Left lung (tissue), 10 donors: Measurements from ENCODE around the gene MLST8. TPM values are rescaled to one million over a fixed set of nuclear protein-coding genes. Genes with fewer than 3 reads are reported as not detected.

Source experiments
- ATAC-seq: fragments of 200-7000 bp; cut with Tn5 transposase; one replicate; pipeline ENCODE4 v1.9.1; 2020; ENCODE audit warnings: moderate library complexity
- DNase-seq, 4 donors: peaks; one replicate each; pipeline ENCODE4 v3.0.0-alpha.2; 2013 to 2020
- H3K27ac ChIP-seq, 2 donors: fragments of 200-600 bp; sonication (generic) in 1 of 2; one replicate each; pipeline versions ENCODE4 v1.5.0 to v1.8.0; 2020 to 2021
- H3K27me3 ChIP-seq, 2 donors: fragments of 200-600 bp; sonication (generic) in 1 of 2; one replicate each; pipeline versions ENCODE4 v1.5.0 to v1.8.0; 2020 to 2021
- H3K36me3 ChIP-seq, 2 donors: fragments of 200-600 bp; sonication (generic) in 1 of 2; one replicate each; pipeline versions ENCODE4 v1.5.0 to v1.8.0; 2020 to 2021
- H3K4me1 ChIP-seq, 2 donors: fragments of 200-600 bp; one replicate each; pipeline ENCODE4 v1.8.0; 2021
- H3K4me3 ChIP-seq, 2 donors: fragments of 200-600 bp; sonication (generic) in 1 of 2; one replicate each; pipeline versions ENCODE4 v1.5.0 to v1.8.0; 2020 to 2021; ENCODE audit warnings: mild to moderate bottlenecking in 1 of 2
- H3K9me3 ChIP-seq, 2 donors: fragments of 200-600 bp; sonication (generic) in 1 of 2; one replicate each; pipeline versions ENCODE4 v1.5.0 to v1.8.0; 2020 to 2021
- CTCF ChIP-seq, 2 donors: fragments of 200-600 bp; sonication (generic) in 1 of 2; IDR thresholded peaks; one replicate each; pipeline versions ENCODE4 v1.5.0 to v1.8.0; 2021; ENCODE audit warnings: antibody characterized with exemption in 2 of 2
- intact Hi-C, 2 donors: fragments of 100-400 bp; cut with DNase I; formaldehyde crosslinking; loops; one replicate each; pipeline versions ENCODE4 v1.11.2 to v1.14.2; 2022
- polyA plus RNA-seq, 6 donors: library from polyadenylated mRNA; unstranded; fragments of 120-200 nt; gene quantifications; one replicate each; pipeline ENCODE4 v1.2.1, GENCODE V29; 2013; ENCODE audit not compliant: insufficient read length in 6 of 6
- total RNA-seq, 2 donors: library from RNA; stranded (reverse); fragmentation: NEBNext Ultra II Directional; extraction: Animal tissue kit (Norgen Biotek cat#: 25700); gene quantifications; one replicate each; pipeline ENCODE4 v1.2.1, GENCODE V29; 2021
- donor health status: DM: no; HTN: yes; CAD: no.
- donor health status: DM: no; HTN: no; CAD: no.

Gene MLST8
- total and polyA plus RNA-seq, 8 donors, result 29.8 to 40.3 (median 37.0) TPM

- intact Hi-C loops, result no loop called here
- no peak for TF ChIP-seq CTCF (IDR thresholded peaks at IDR 0.05)
- Histone ChIP-seq H3K27ac (no peak overlapping the region), H3K27me3 (peaks cover 9 to 19% of the 10 kb centered on the region in 2 donors), H3K4me1 (peaks cover 0 to 6% of the 10 kb centered on the region in 2 donors), H3K36me3 (no peaks in the 10 kb centered on the region), H3K9me3 (no peaks in the 10 kb centered on the region), H3K4me3 (no peak overlapping the region)
- DNase-seq (no peak), ATAC-seq (no peak)
Observed at GRCh38 chr16:2190002-2190658, 15.1 kb upstream of the MLST8 start.

- no peak for TF ChIP-seq CTCF (IDR thresholded peaks at IDR 0.05)
- DNase-seq (no peak), ATAC-seq (no peak)
- no peak overlapping the region for H3K4me3 ChIP-seq
- peaks cover 0 to 13% of the 10 kb centered on the region in 2 donors for H3K4me1 ChIP-seq
- peaks cover 16 to 26% of the 10 kb centered on the region in 2 donors for H3K27me3 ChIP-seq
- H3K27ac ChIP-seq, result no peak overlapping the region
- intact Hi-C loops, result no loop called here
- no peaks in the 10 kb centered on the region for H3K9me3 ChIP-seq
- H3K36me3 ChIP-seq, result no peaks in the 10 kb centered on the region
Observed at GRCh38 chr16:2190659-2191445, 14.4 kb upstream of the MLST8 start.

- Histone ChIP-seq H3K27ac (no peak overlapping the region), H3K4me1 (peaks cover 0 to 17% of the 10 kb centered on the region in 2 donors), H3K27me3 (peaks cover 19 to 31% of the 10 kb centered on the region in 2 donors), H3K4me3 (no peak overlapping the region), H3K36me3 (no peaks in the 10 kb centered on the region), H3K9me3 (no peaks in the 10 kb centered on the region)
- ATAC-seq (no peak), DNase-seq (no peak)
- no peak for TF ChIP-seq CTCF (IDR thresholded peaks at IDR 0.05)
- intact Hi-C loops, result no loop called here
Observed at GRCh38 chr16:2191446-2191706, 13.9 kb upstream of the MLST8 start.

GRCh38 chr16:2194166-2194834 lies 11.0 kb upstream of the MLST8 start:
- ATAC-seq (no peak), DNase-seq (no peak)
- H3K27ac ChIP-seq, result no peak overlapping the region
- intact Hi-C loops, result no loop called here
- no peak overlapping the region for H3K4me3 ChIP-seq
- no peaks in the 10 kb centered on the region for H3K9me3 ChIP-seq
- no peak for TF ChIP-seq CTCF (IDR thresholded peaks at IDR 0.05)
- H3K27me3 ChIP-seq, result peaks cover 29 to 58% of the 10 kb centered on the region in 2 donors
- H3K4me1 ChIP-seq, result peaks cover 0 to 20% of the 10 kb centered on the region in 2 donors
- no peaks in the 10 kb centered on the region for H3K36me3 ChIP-seq

- TF ChIP-seq CTCF (IDR thresholded peaks at IDR 0.05), result peak; percentile 41 to 54
- peak; percentile 90 for ATAC-seq
- Histone ChIP-seq H3K27me3 (peaks cover 29 to 64% of the 10 kb centered on the region in 2 donors), H3K4me1 (peaks cover 0 to 20% of the 10 kb centered on the region in 2 donors), H3K9me3 (no peaks in the 10 kb centered on the region), H3K4me3 (no peak overlapping the region), H3K27ac (no peak overlapping the region), H3K36me3 (no peaks in the 10 kb centered on the region)
- intact Hi-C loops, result no loop called here
- peak in 1 of 4 donors; percentile 45 for DNase-seq
Observed at GRCh38 chr16:2194852-2195321, 10.4 kb upstream of the MLST8 start.
